Measurements from ENCODE around the gene SAP30BP.
A peak's percentile ranks its signal among the peaks of the same experiment; 100 is the strongest.

Gene SAP30BP

DNA sequence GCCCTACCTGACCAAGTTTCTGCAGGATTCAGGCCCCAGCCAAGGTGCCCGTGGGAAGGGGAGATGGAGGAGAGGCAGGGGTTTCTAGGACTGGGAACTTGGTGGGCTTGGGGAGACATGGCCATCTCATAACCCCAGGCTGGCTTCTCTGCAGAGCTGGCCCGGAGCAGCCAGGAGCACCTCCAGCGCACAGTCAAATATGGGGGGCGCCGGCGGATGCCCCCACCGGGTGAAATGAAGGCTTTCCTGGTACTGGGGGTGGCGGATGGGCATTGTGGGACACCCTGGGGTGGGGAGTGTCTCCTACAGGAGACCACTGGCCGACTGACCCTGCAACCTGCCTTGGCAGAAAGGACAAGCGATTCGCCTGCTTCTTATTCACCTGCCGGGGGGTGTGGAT is 43.1 kb upstream of the SAP30BP start:
- Histone ChIP-seq H2AK5ac (ENCODE audit: low read length, severe bottlenecking) (no peak overlapping the region), H3K18ac (ENCODE audit: low read depth in 1 of 2, low read length in 2 of 2) (no peak overlapping the region), H3K79me1 (replicated peaks; ENCODE audit: low read length, poor library complexity, severe bottlenecking) (no peaks in the 10 kb centered on the region), H3K9me3 (ENCODE audit: control insufficient read depth, low read length) (no peaks in the 10 kb centered on the region), H4K91ac (ENCODE audit: low read length) (no peak overlapping the region), H3K9ac (ENCODE audit: low read length) (no peak overlapping the region), H3K4ac (ENCODE audit: low read depth in 1 of 2, low read length in 2 of 2) (no peak overlapping the region), H2BK12ac (ENCODE audit: low read length in 2 of 2) (no peak overlapping the region), H3K27me3 (ENCODE audit: control insufficient read depth in 1 of 2, insufficient read depth in 1 of 2, low read length in 2 of 2) (peaks cover 15 to 35% of the 10 kb centered on the region in 2 experiments), H3K14ac (ENCODE audit: low read length in 2 of 2) (no peak overlapping the region), H3K27ac (ENCODE audit: low read length, poor library complexity, severe bottlenecking) (no peak overlapping the region), H3K4me3 (ENCODE audit: insufficient read depth in 1 of 2, low read depth in 1 of 2, low read length in 2 of 2) (no peak overlapping the region), H3K4me1 (ENCODE audit: control insufficient read depth, insufficient read depth, low read depth, low read length) (peaks cover 17% of the 10 kb centered on the region), H2BK15ac (ENCODE audit: low read depth, poor library complexity, severe bottlenecking) (no peak overlapping the region), H3K36me3 (ENCODE audit: control insufficient read depth in 1 of 2, insufficient read depth in 2 of 2, low read depth in 1 of 2, low read length in 2 of 2) (peaks cover 0 to 22% of the 10 kb centered on the region in 2 experiments), H3K4me2 (ENCODE audit: low read length, poor library complexity, severe bottlenecking) (no peak overlapping the region), H4K8ac (ENCODE audit: low read length) (no peak overlapping the region), H3K23ac (ENCODE audit: low read length in 2 of 2) (no peak overlapping the region), H2AFZ (ENCODE audit: low read depth, low read length) (no peak overlapping the region), H2BK120ac (ENCODE audit: low read depth, low read length) (no peak overlapping the region), H2BK5ac (ENCODE audit: low read depth, low read length, poor library complexity, severe bottlenecking) (no peak overlapping the region)
- WGBS: 91% methylated on average over 12 of the region's 12 CpGs
- no peak for DNase-seq

DNA sequence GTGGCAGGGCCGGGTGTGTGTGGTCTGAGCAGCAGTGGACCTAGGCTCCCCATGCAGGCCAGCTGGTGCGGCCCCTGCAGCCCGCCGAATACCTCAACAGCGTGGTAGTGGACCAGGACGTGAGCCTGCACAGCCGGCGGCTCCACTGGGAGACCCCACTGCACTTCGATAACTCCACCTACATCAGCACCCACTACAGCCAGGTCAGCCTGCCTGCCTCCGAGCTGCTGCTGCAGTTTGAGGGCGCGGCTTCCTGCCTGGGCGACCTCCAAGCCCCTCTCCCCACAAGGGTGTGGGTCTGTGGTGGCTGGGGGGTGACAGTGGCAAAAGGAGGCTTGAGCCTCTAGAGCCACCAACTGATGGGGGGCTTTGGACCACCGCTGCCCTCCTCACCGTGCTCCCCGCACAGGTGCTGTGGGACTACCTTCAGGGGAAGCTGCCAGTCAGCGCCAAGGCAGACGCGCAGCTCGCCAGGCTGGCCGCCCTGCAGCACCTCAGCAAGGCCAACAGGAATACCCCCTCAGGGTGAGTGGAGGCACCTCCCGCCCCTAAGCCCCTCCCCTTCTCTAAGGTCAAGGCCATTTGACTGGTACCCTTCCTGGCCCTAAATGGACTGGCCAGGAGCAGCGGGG is 42.3 kb upstream of the SAP30BP start:
- peaks cover 17% of the 10 kb centered on the region for H3K4me1 ChIP-seq (ENCODE audit: control insufficient read depth, insufficient read depth, low read depth, low read length)
- peaks cover 0 to 30% of the 10 kb centered on the region in 2 experiments for H3K36me3 ChIP-seq (ENCODE audit: control insufficient read depth in 1 of 2, insufficient read depth in 2 of 2, low read depth in 1 of 2, low read length in 2 of 2)
- H3K9ac ChIP-seq (ENCODE audit: low read length): no peak overlapping the region
- H3K79me1 ChIP-seq (replicated peaks; ENCODE audit: low read length, poor library complexity, severe bottlenecking): no peaks in the 10 kb centered on the region
- no peak overlapping the region for H4K91ac ChIP-seq (ENCODE audit: low read length)
- H3K4ac ChIP-seq (ENCODE audit: low read depth in 1 of 2, low read length in 2 of 2): no peak overlapping the region
- no peaks in the 10 kb centered on the region for H3K9me3 ChIP-seq (ENCODE audit: control insufficient read depth, low read length)
- H2BK120ac ChIP-seq (ENCODE audit: low read depth, low read length): no peak overlapping the region
- no peak overlapping the region for H2BK5ac ChIP-seq (ENCODE audit: low read depth, low read length, poor library complexity, severe bottlenecking)
- no peak overlapping the region for H3K23ac ChIP-seq (ENCODE audit: low read length in 2 of 2)
- no peak overlapping the region for H3K18ac ChIP-seq (ENCODE audit: low read depth in 1 of 2, low read length in 2 of 2)
- peaks cover 7 to 27% of the 10 kb centered on the region in 2 experiments for H3K27me3 ChIP-seq (ENCODE audit: control insufficient read depth in 1 of 2, insufficient read depth in 1 of 2, low read length in 2 of 2)
- H2BK15ac ChIP-seq (ENCODE audit: low read depth, poor library complexity, severe bottlenecking): no peak overlapping the region
- no peak overlapping the region for H3K4me3 ChIP-seq (ENCODE audit: insufficient read depth in 1 of 2, low read depth in 1 of 2, low read length in 2 of 2)
- H3K4me2 ChIP-seq (ENCODE audit: low read length, poor library complexity, severe bottlenecking): no peak overlapping the region
- no peak overlapping the region for H2AK5ac ChIP-seq (ENCODE audit: low read length, severe bottlenecking)
- no peak overlapping the region for H3K27ac ChIP-seq (ENCODE audit: low read length, poor library complexity, severe bottlenecking)
- H3K14ac ChIP-seq (ENCODE audit: low read length in 2 of 2): peak overlapping the region in 1 of 2 experiments; percentile 44
- no peak overlapping the region for H4K8ac ChIP-seq (ENCODE audit: low read length)
- 88% methylated on average over 18 of the region's 23 CpGs for WGBS
- DNase-seq: no peak
- no peak overlapping the region for H2AFZ ChIP-seq (ENCODE audit: low read depth, low read length)
- no peak overlapping the region for H2BK12ac ChIP-seq (ENCODE audit: low read length in 2 of 2)

GRCh38 chr17:75625813-75626486 is 41.2 kb upstream of the SAP30BP start:
- no peak overlapping the region for H3K23ac ChIP-seq (ENCODE audit: low read length in 2 of 2)
- no peak overlapping the region for H3K14ac ChIP-seq (ENCODE audit: low read length in 2 of 2)
- H3K9ac ChIP-seq (ENCODE audit: low read length): no peak overlapping the region
- H2BK120ac ChIP-seq (ENCODE audit: low read depth, low read length): no peak overlapping the region
- no peak overlapping the region for H3K4me2 ChIP-seq (ENCODE audit: low read length, poor library complexity, severe bottlenecking)
- H2BK15ac ChIP-seq (ENCODE audit: low read depth, poor library complexity, severe bottlenecking): no peak overlapping the region
- no peak overlapping the region for H2AK5ac ChIP-seq (ENCODE audit: low read length, severe bottlenecking)
- H2BK5ac ChIP-seq (ENCODE audit: low read depth, low read length, poor library complexity, severe bottlenecking): no peak overlapping the region
- H3K79me1 ChIP-seq (replicated peaks; ENCODE audit: low read length, poor library complexity, severe bottlenecking): no peaks in the 10 kb centered on the region
- no peak overlapping the region for H3K4ac ChIP-seq (ENCODE audit: low read depth in 1 of 2, low read length in 2 of 2)
- H2BK12ac ChIP-seq (ENCODE audit: low read length in 2 of 2): no peak overlapping the region
- H2AFZ ChIP-seq (ENCODE audit: low read depth, low read length): no peak overlapping the region
- peaks cover 16% of the 10 kb centered on the region for H3K4me1 ChIP-seq (ENCODE audit: control insufficient read depth, insufficient read depth, low read depth, low read length)
- WGBS: 88% methylated on average over 15 of the region's 15 CpGs
- no peak overlapping the region for H3K27ac ChIP-seq (ENCODE audit: low read length, poor library complexity, severe bottlenecking)
- peak; percentile 34 for DNase-seq
- H3K27me3 ChIP-seq (ENCODE audit: control insufficient read depth in 1 of 2, insufficient read depth in 1 of 2, low read length in 2 of 2): peaks cover 4 to 17% of the 10 kb centered on the region in 2 experiments
- H3K9me3 ChIP-seq (ENCODE audit: control insufficient read depth, low read length): no peaks in the 10 kb centered on the region
- peaks cover 4 to 40% of the 10 kb centered on the region in 2 experiments for H3K36me3 ChIP-seq (ENCODE audit: control insufficient read depth in 1 of 2, insufficient read depth in 2 of 2, low read depth in 1 of 2, low read length in 2 of 2)
- H3K18ac ChIP-seq (ENCODE audit: low read depth in 1 of 2, low read length in 2 of 2): no peak overlapping the region
- H4K8ac ChIP-seq (ENCODE audit: low read length): no peak overlapping the region
- H4K91ac ChIP-seq (ENCODE audit: low read length): peak overlapping the region; percentile 14
- no peak overlapping the region for H3K4me3 ChIP-seq (ENCODE audit: insufficient read depth in 1 of 2, low read depth in 1 of 2, low read length in 2 of 2)

- Histone ChIP-seq H2BK15ac (ENCODE audit: low read depth, poor library complexity, severe bottlenecking) (no peak overlapping the region), H2BK5ac (ENCODE audit: low read depth, low read length, poor library complexity, severe bottlenecking) (no peak overlapping the region), H2AFZ (ENCODE audit: low read depth, low read length) (no peak overlapping the region), H3K4me1 (ENCODE audit: control insufficient read depth, insufficient read depth, low read depth, low read length) (peaks cover 15% of the 10 kb centered on the region), H2AK5ac (ENCODE audit: low read length, severe bottlenecking) (no peak overlapping the region), H3K4ac (ENCODE audit: low read depth in 1 of 2, low read length in 2 of 2) (no peak overlapping the region), H3K4me2 (ENCODE audit: low read length, poor library complexity, severe bottlenecking) (no peak overlapping the region), H4K91ac (ENCODE audit: low read length) (no peak overlapping the region), H3K27me3 (ENCODE audit: control insufficient read depth in 1 of 2, insufficient read depth in 1 of 2, low read length in 2 of 2) (peaks cover 4 to 11% of the 10 kb centered on the region in 2 experiments), H3K18ac (ENCODE audit: low read depth in 1 of 2, low read length in 2 of 2) (no peak overlapping the region), H3K23ac (ENCODE audit: low read length in 2 of 2) (no peak overlapping the region), H3K27ac (ENCODE audit: low read length, poor library complexity, severe bottlenecking) (no peak overlapping the region), H3K36me3 (ENCODE audit: control insufficient read depth in 1 of 2, insufficient read depth in 2 of 2, low read depth in 1 of 2, low read length in 2 of 2) (peaks cover 4 to 46% of the 10 kb centered on the region in 2 experiments), H4K8ac (ENCODE audit: low read length) (no peak overlapping the region), H3K9ac (ENCODE audit: low read length) (no peak overlapping the region), H3K14ac (ENCODE audit: low read length in 2 of 2) (no peak overlapping the region), H3K4me3 (ENCODE audit: insufficient read depth in 1 of 2, low read depth in 1 of 2, low read length in 2 of 2) (no peak overlapping the region), H2BK12ac (ENCODE audit: low read length in 2 of 2) (no peak overlapping the region), H2BK120ac (ENCODE audit: low read depth, low read length) (no peak overlapping the region), H3K79me1 (replicated peaks; ENCODE audit: low read length, poor library complexity, severe bottlenecking) (no peaks in the 10 kb centered on the region), H3K9me3 (ENCODE audit: control insufficient read depth, low read length) (no peaks in the 10 kb centered on the region)
- no peak for DNase-seq
- 97% methylated on average over 10 of the region's 11 CpGs for WGBS
Measured at GRCh38 chr17:75626496-75627038, 40.6 kb upstream of the SAP30BP start.

Data from mesenchymal stem cell (in vitro differentiated cells and primary cell).